ENCODE results near the gene CD247. TPM values are rescaled to one million over a fixed set of nuclear protein-coding genes. Genes with fewer than 3 reads are reported as not detected.
A peak's percentile ranks its signal among the peaks of the same experiment; 100 is the strongest.

The CD247 gene
- total RNA-seq, 1 donor from 2014 or later: 0.58 TPM

DNA sequence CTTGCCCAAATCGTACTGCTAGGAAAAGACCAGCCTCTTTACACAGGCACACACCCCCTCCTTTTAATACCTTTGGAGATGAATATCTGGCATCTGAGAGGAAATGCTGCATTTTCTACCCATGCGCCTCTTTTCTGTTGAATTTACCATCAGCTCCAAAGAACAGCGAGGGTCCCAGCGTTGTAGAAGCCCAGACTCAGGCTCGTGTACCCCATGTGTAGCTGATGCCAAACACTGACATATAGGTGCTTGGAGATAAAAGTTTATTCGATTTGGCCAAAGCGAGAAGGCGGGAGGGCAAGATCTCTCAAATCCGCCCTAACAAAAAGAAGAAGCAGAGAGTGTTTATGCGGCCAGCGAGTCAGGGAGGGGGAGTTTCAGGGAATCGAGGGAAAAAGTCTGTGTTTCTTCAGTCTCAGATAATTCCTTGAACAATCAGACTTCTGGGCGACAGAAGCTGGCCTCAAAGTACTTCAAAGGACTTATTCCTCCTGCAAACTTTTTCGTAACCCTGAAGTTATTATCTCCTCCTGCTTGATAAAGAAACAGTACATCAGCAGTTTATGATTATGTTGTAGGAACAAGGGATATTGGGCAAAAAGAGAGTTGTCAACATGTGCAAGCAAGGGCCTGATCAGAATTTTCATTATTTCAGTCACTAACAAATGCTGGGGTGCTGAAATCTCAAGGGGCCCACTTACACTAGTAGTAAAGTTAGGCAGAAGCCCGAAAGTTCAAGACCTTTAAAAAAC is 35.9 kb upstream of the CD247 start:
- TF ChIP-seq, protein P1, sequence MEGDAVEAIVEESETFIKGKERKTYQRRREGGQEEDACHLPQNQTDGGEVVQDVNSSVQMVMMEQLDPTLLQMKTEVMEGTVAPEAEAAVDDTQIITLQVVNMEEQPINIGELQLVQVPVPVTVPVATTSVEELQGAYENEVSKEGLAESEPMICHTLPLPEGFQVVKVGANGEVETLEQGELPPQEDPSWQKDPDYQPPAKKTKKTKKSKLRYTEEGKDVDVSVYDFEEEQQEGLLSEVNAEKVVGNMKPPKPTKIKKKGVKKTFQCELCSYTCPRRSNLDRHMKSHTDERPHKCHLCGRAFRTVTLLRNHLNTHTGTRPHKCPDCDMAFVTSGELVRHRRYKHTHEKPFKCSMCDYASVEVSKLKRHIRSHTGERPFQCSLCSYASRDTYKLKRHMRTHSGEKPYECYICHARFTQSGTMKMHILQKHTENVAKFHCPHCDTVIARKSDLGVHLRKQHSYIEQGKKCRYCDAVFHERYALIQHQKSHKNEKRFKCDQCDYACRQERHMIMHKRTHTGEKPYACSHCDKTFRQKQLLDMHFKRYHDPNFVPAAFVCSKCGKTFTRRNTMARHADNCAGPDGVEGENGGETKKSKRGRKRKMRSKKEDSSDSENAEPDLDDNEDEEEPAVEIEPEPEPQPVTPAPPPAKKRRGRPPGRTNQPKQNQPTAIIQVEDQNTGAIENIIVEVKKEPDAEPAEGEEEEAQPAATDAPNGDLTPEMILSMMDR (conservative IDR thresholded peaks at IDR 0.05): no peak
- no peaks in the 10 kb centered on the region for H3K36me3 Mint-ChIP-seq
- peaks cover 25% of the 10 kb centered on the region for H3K4me1 Mint-ChIP-seq (ENCODE audit: unreplicated experiment)
- peak overlapping the region; percentile 82 for H3K27ac Mint-ChIP-seq
- peak overlapping the region; percentile 89 for H3K4me3 Mint-ChIP-seq
- DNase-seq (ENCODE audit: extremely low spot score, unreplicated experiment): no peak
- no peaks in the 10 kb centered on the region for H3K9me3 Mint-ChIP-seq
- H3K27me3 Mint-ChIP-seq: no peaks in the 10 kb centered on the region

DNA sequence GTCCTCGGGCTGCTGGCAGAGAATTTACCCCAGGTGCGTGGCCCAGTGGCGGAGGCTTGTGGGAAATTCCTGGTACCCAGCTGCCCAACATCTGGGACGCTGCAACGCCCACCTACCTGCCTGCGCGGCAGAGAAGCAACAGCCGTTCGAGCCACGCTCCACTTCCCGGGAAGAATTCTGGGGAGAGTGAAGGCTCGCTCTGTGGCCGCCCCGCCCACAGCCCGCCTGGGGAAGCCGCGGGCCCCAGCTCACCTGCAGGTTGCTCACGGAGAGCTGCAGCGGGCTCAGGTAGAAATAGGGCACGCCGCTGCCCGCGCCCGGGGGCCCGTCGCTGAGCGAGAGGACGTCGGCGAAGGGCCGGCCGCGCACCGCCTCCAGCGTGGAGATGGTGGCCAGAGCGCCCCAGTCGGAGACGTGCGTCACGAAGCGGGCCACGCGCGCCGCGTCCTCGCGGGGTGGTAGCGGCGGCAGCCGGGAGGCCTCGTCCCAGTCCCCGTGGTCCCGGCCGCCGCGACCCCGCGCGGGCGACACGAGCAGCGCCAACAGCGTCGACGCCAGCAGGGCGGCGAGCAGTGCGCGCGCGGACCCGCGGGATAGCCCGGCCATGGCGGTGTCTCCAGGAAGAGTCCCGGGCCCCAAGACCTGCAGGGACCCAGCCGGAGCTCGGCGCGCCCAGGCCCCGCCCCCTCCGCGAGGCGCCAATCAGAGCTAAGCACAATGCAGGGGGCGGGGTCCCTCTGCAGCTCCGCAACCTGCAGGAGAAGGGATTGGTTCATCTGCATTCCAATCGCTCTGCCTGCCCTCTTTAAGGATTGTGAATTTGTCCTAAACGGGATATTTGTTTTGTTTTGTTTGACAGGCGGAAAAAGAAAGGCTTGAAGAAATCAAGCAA is 35.1 kb upstream of the CD247 start, which contains the start of gene CREG1:
Gene CREG1 (minus strand): TSS at position 627 of the 892 bp plus-strand sequence.
- no peaks in the 10 kb centered on the region for H3K9me3 Mint-ChIP-seq

DNA sequence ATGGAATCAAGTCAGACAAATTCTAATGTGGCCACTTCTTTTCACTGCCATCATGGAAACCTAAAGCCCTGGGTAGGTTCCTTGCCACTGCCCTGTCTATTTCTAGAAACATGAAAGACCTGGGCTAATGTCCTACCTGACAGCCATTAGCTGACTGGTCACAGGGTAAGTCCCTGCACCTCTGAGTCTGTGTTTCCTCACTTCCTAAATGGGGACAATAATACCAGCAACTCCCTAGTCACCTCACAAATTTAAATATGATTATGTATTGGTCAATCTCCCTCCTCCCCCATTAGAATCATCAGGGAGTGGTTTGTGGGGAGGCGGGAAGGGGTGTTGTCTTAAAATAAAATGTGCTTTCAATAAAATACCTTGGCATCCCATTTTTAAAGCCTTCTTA is 33.0 kb upstream of the CD247 start:
- Mint-ChIP-seq H3K36me3 (peaks cover 8% of the 10 kb centered on the region), H3K4me1 (ENCODE audit: unreplicated experiment) (peaks cover 25% of the 10 kb centered on the region), H3K9me3 (no peaks in the 10 kb centered on the region), H3K27me3 (no peaks in the 10 kb centered on the region), H3K4me3 (no peak overlapping the region), H3K27ac (no peak overlapping the region)
- TF ChIP-seq, protein P1 (conservative IDR thresholded peaks at IDR 0.05): no peak
- no peak for DNase-seq (ENCODE audit: extremely low spot score, unreplicated experiment)

More for the DNA sequence above, 35.1 kb upstream of the CD247 start, which contains the start of gene CREG1:
- Mint-ChIP-seq H3K27ac (peak within 1 kb of the TSS; percentile 82), H3K27me3 (no peaks in the 10 kb centered on the region), H3K36me3 (no peaks in the 10 kb centered on the region), H3K4me3 (peak within 1 kb of the TSS; percentile 89), H3K4me1 (ENCODE audit: unreplicated experiment) (peaks cover 25% of the 10 kb centered on the region)
- peak; percentile 95 for DNase-seq (ENCODE audit: extremely low spot score, unreplicated experiment)
- TF ChIP-seq, protein P1 (conservative IDR thresholded peaks at IDR 0.05): no peak

DNA sequence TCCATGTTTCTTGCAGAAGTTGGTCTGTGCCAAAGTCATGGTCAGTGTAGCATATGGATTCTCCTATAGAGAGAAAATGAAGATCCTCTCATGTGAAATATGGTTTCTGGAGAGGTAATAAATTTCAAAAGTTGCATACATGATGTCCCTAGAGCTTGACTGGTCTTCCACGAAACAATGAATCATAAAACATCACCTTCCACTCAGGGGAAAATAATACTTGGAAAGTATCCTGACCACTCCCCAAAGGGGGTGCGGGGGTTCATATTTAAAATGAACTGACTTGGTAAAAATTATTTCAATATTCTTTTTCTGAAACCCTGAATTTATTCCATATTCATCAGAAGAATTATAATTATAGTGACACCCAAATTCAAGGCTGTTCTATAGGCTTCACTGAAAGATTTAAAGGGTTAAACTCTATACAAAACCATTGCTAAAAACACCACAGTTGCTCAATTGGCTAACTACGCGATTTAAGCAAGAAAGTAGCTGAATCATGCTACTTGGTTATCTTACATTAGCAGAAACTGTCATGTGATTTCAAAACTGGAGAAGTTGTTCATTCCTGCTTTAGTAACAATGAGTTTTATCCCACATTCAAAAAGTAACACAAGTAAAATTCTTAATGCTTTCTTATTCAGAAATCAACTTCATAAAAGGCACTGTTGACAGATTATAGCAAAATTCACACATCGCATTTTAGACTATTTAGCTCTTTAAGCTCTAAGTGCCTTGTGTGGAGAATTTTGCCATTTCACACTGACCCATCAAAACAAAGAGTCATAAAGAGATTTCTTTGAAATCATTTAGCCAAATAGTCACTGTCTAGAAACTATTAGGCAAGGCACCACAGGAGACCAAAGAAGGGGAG is 30.0 kb upstream of the CD247 start:
- no peak for DNase-seq (ENCODE audit: extremely low spot score, unreplicated experiment)
- Mint-ChIP-seq H3K4me3 (no peak overlapping the region), H3K27me3 (no peaks in the 10 kb centered on the region), H3K27ac (peak overlapping the region; percentile 12), H3K36me3 (peaks cover 13% of the 10 kb centered on the region), H3K9me3 (no peaks in the 10 kb centered on the region), H3K4me1 (ENCODE audit: unreplicated experiment) (peaks cover 11% of the 10 kb centered on the region)
- TF ChIP-seq, protein P1 (conservative IDR thresholded peaks at IDR 0.05): no peak

DNA sequence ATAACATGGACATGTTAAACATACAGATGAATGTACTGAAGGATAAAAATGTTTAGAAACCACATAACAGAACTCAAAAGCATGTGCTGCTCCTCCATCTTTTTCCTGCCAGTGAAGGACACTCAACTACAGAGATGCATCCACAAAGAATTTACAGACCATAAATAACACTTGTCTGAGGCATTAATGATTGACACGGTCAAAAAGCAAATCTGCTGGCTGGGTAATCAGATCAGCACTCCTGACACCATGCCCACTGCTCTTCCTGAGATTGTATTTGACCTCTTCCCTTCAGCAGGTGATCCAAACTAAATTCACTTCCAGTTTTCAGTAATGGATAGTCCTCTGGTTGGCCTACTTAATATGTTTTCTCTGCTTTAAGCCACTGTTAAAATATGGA is 28.6 kb upstream of the CD247 start:
- Mint-ChIP-seq H3K27ac (no peak overlapping the region), H3K4me3 (no peak overlapping the region), H3K27me3 (no peaks in the 10 kb centered on the region), H3K4me1 (ENCODE audit: unreplicated experiment) (peaks cover 11% of the 10 kb centered on the region), H3K9me3 (no peaks in the 10 kb centered on the region), H3K36me3 (peaks cover 13% of the 10 kb centered on the region)
- TF ChIP-seq, protein P1 (conservative IDR thresholded peaks at IDR 0.05): no peak
- DNase-seq (ENCODE audit: extremely low spot score, unreplicated experiment): no peak
